Neuronal stem cell (in vitro differentiated cells): ENCODE measurements around the gene ETDC.

Source experiments
- DNase-seq: peaks from one replicate; pipeline ENCODE4 v3.0.0-alpha.2; 2013; ENCODE audit warnings: low spot score
- H2AFZ ChIP-seq: one replicate; pipeline ENCODE4 v1.6.1; 2013; ENCODE audit warnings: mild to moderate bottlenecking, low read length, inconsistent platforms
- H2AK5ac ChIP-seq: 2 replicates; pipeline ENCODE4 v1.6.1; 2013; ENCODE audit warnings: low read depth, mild to moderate bottlenecking, inconsistent platforms, low read length, moderate library complexity, mixed read lengths
- H2BK120ac ChIP-seq: 2 replicates; pipeline ENCODE4 v1.6.1; 2013; ENCODE audit warnings: low read depth, mild to moderate bottlenecking, inconsistent platforms, low read length, moderate library complexity, mixed read lengths
- H2BK12ac ChIP-seq: one replicate; pipeline ENCODE4 v1.6.1; 2013; ENCODE audit warnings: low read length, inconsistent platforms
- H2BK15ac ChIP-seq: 2 replicates; pipeline ENCODE4 v1.6.1; 2013; ENCODE audit warnings: mild to moderate bottlenecking, low read length, inconsistent platforms, mixed read lengths
- H2BK5ac ChIP-seq: one replicate; pipeline ENCODE4 v1.6.1; 2013; ENCODE audit warnings: inconsistent platforms, mild to moderate bottlenecking, low read length, moderate library complexity
- H3K14ac ChIP-seq: one replicate; pipeline ENCODE4 v1.6.1; 2013; ENCODE audit warnings: low read length, inconsistent platforms
- H3K18ac ChIP-seq: 2 replicates; pipeline ENCODE4 v1.6.1; 2013; ENCODE audit warnings: low read length, inconsistent platforms
- H3K23ac ChIP-seq: 2 replicates; pipeline ENCODE4 v1.6.1; 2013; ENCODE audit warnings: low read depth, mild to moderate bottlenecking, mixed read lengths, low read length, inconsistent platforms; ENCODE audit not compliant: poor library complexity
- H3K27ac ChIP-seq: replicated peaks from 3 replicates; pipeline ENCODE4 v1.5.1; 2013; ENCODE audit warnings: low read length, inconsistent platforms
- H3K27me3 ChIP-seq, 3 experiments: 2 replicates each; pipeline ENCODE4 v1.6.1; 2013; ENCODE audit warnings: low read length in 3 of 3, mild to moderate bottlenecking in 2 of 3, inconsistent platforms in 1 of 3, low read depth in 1 of 3, mixed read lengths in 1 of 3, moderate library complexity in 1 of 3; ENCODE audit not compliant: control insufficient read depth in 3 of 3, insufficient read depth in 3 of 3
- H3K36me3 ChIP-seq, 2 donors: replicated peaks in 1 of 2; 2 replicates each; pipeline ENCODE4 v1.6.1; 2013; ENCODE audit warnings: low read length in 2 of 2; ENCODE audit not compliant: control insufficient read depth in 2 of 2, insufficient read depth in 2 of 2
- H3K4ac ChIP-seq: 2 replicates; pipeline ENCODE4 v1.6.1; 2013; ENCODE audit warnings: inconsistent platforms, mild to moderate bottlenecking, low read length, moderate library complexity
- H3K4me1 ChIP-seq, 2 donors: 1 replicate in 1 of 2; 2 replicates in 1 of 2; pipeline ENCODE4 v1.6.1; 2013; ENCODE audit warnings: low read length in 2 of 2, low read depth in 1 of 2; ENCODE audit not compliant: control insufficient read depth in 2 of 2, insufficient read depth in 1 of 2
- H3K4me2 ChIP-seq: one replicate; pipeline ENCODE4 v1.6.1; 2013; ENCODE audit warnings: mild to moderate bottlenecking, low read length, inconsistent platforms; ENCODE audit not compliant: insufficient read depth, poor library complexity, severe bottlenecking
- H3K4me3 ChIP-seq, 2 donors: 2 replicates each; pipeline ENCODE4 v1.5.1; 2013; ENCODE audit warnings: low read length in 2 of 2, mild to moderate bottlenecking in 2 of 2, inconsistent platforms in 1 of 2, moderate library complexity in 1 of 2
- H3K79me1 ChIP-seq: one replicate; pipeline ENCODE4 v1.6.1; 2013; ENCODE audit warnings: low read depth, mild to moderate bottlenecking, inconsistent platforms, low read length, moderate library complexity
- H3K9ac ChIP-seq: one replicate; pipeline ENCODE4 v1.6.1; 2013; ENCODE audit warnings: mild to moderate bottlenecking, low read depth, low read length, inconsistent platforms; ENCODE audit not compliant: poor library complexity
- H3K9me3 ChIP-seq, 2 donors: replicated peaks in 1 of 2; 2 replicates each; pipeline versions ENCODE3 to v1.6.1; 2013; ENCODE audit warnings: low read length in 2 of 2, mild to moderate bottlenecking in 2 of 2, inconsistent platforms in 1 of 2, low read depth in 1 of 2, mixed read lengths in 1 of 2, moderate library complexity in 1 of 2; ENCODE audit not compliant: control insufficient read depth in 2 of 2, insufficient read depth in 1 of 2
- H4K8ac ChIP-seq: one replicate; pipeline ENCODE4 v1.6.1; 2013; ENCODE audit warnings: low read depth, mild to moderate bottlenecking, inconsistent platforms, low read length, moderate library complexity
- H4K91ac ChIP-seq: one replicate; pipeline ENCODE4 v1.6.1; 2013; ENCODE audit warnings: low read length, low read depth, mild to moderate bottlenecking, inconsistent platforms; ENCODE audit not compliant: poor library complexity
- WGBS, 2 donors: extraction: QIAGEN DNeasy Blood & Tissue Kit; methylation state at CpG; one replicate each; pipeline ENCODE4 v1.1.7; 2013; ENCODE audit warnings: missing lambda C conversion rate in 2 of 2, mixed read lengths in 1 of 2; ENCODE audit not compliant: insufficient read length in 2 of 2, insufficient replicate concordance in 1 of 2; ENCODE audit errors: extremely low coverage in 2 of 2; 5-methylcytosine and 5-hydroxymethylcytosine counted together

ETDC gene

GRCh38 chrX:135327299-135327698 is 18.0 kb downstream of the ETDC start:
- Histone ChIP-seq H4K8ac (no peak overlapping the region), H2BK120ac (no peak overlapping the region), H3K4me1 (no peaks in the 10 kb centered on the region), H4K91ac (no peak overlapping the region), H3K27ac (no peak overlapping the region), H3K14ac (no peak overlapping the region), H3K23ac (no peak overlapping the region), H2AFZ (no peak overlapping the region), H2AK5ac (no peak overlapping the region), H2BK5ac (no peak overlapping the region), H3K18ac (no peak overlapping the region), H3K27me3 (no peaks in the 10 kb centered on the region), H3K9ac (no peak overlapping the region), H2BK15ac (no peak overlapping the region), H2BK12ac (no peak overlapping the region), H3K9me3 (peaks cover 0 to 2% of the 10 kb centered on the region in 2 donors), H3K4me2 (no peak overlapping the region), H3K79me1 (no peaks in the 10 kb centered on the region), H3K4me3 (no peak overlapping the region), H3K36me3 (no peaks in the 10 kb centered on the region), H3K4ac (no peak overlapping the region)
- no peak for DNase-seq

DNA sequence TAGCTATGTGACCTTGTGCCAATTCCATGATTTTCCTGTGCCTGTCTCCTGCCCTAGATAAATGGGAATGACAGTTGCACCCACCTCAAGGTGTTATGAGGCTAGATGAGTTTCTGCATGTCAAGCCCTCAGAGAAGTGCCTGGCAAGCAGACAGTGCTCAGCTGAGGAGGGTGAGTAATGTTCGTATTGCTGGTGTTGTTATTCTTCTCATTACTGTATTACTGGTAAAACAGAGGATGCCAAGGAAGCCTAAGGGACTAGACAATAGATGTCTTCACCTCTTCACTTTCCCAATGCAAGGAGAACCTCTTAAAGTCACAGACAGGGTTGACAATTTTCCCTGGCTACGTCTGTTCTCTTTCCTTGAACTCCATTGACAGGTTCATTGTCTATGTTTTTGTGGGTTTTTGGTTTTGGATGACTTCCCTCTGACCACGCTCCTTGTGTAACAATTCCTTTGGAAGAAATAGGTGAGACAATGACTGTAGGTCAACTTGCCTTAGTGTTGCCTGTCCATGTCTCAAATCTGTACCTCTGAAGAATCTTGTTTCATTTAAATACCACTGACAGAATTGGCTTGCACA is 19.2 kb downstream of the ETDC start:
- Histone ChIP-seq H2BK15ac (no peak overlapping the region), H3K9ac (no peak overlapping the region), H3K14ac (no peak overlapping the region), H3K9me3 (peaks cover 0 to 2% of the 10 kb centered on the region in 2 donors), H2BK12ac (no peak overlapping the region), H4K91ac (no peak overlapping the region), H4K8ac (no peak overlapping the region), H2BK5ac (no peak overlapping the region), H3K23ac (no peak overlapping the region), H3K79me1 (no peaks in the 10 kb centered on the region), H2AFZ (no peak overlapping the region), H3K27ac (no peak overlapping the region), H3K4me3 (no peak overlapping the region), H3K4ac (no peak overlapping the region), H2BK120ac (no peak overlapping the region), H3K27me3 (no peaks in the 10 kb centered on the region), H3K36me3 (no peaks in the 10 kb centered on the region), H2AK5ac (no peak overlapping the region), H3K18ac (no peak overlapping the region), H3K4me2 (no peak overlapping the region), H3K4me1 (no peaks in the 10 kb centered on the region)
- DNase-seq, result no peak
- no CpG with 5 or more reads among the region's 3 CpGs for WGBS, 2 donors

DNA sequence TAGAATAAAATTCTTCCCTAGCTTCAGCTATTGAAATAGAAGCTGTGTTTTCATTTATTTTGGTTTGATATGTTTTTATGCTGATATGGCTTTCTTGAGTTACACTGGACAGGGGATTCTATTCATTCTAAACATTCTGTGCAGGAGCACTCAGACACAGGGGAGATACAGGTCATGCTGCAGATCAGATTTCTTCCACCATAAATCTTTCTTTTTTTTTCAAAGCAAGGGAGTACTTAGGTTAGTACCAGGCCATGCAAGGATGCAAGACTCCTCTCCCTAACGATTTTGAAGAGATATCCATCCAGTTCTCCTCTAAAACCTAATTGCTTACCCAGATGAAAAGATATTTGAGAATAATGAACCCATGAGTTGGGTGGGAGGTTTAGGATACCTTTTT is 21.4 kb downstream of the ETDC start:
- no peak overlapping the region for H3K4ac ChIP-seq
- no CpG with 5 or more reads among the region's 1 CpG for WGBS, 2 donors

DNA sequence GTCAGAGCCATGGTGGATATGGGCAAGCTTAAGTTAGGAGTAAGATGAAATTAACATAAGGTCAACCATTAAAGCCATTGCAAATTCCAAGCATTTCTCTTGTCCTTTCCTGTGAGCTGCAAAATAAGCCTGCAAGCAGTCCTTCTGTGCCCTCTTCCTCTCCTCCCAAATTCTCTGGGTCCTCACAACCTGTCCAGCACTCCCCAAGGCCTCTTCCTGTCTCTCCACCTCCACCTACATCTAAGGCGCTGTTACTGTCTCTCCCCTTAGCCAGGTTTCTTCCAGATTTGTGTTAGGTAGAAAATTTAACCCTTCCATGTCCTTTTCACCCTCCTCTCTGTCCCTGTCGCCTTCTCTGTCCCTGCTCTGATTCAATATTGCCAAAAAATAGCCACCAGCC is 22.2 kb downstream of the ETDC start:
- no peak overlapping the region for H3K9ac ChIP-seq
- no peak for DNase-seq
- no peaks in the 10 kb centered on the region for H3K36me3 ChIP-seq
- no peak overlapping the region for H3K27ac ChIP-seq
- H4K91ac ChIP-seq, result no peak overlapping the region
- no peak overlapping the region for H3K4me2 ChIP-seq
- H2BK12ac ChIP-seq, result no peak overlapping the region
- H3K14ac ChIP-seq, result no peak overlapping the region
- H2BK120ac ChIP-seq, result no peak overlapping the region
- no CpG with 5 or more reads among the region's 2 CpGs for WGBS, 2 donors
- no peaks in the 10 kb centered on the region for H3K27me3 ChIP-seq
- no peak overlapping the region for H2BK5ac ChIP-seq
- no peak overlapping the region for H2AK5ac ChIP-seq
- H3K18ac ChIP-seq, result no peak overlapping the region
- no peak overlapping the region for H3K4ac ChIP-seq
- H2BK15ac ChIP-seq, result no peak overlapping the region
- H3K23ac ChIP-seq, result no peak overlapping the region
- H3K79me1 ChIP-seq, result no peaks in the 10 kb centered on the region
- H3K9me3 ChIP-seq, result no peaks in the 10 kb centered on the region
- no peak overlapping the region for H4K8ac ChIP-seq
- H3K4me3 ChIP-seq, result no peak overlapping the region
- H2AFZ ChIP-seq, result no peak overlapping the region
- no peaks in the 10 kb centered on the region for H3K4me1 ChIP-seq

More for the DNA sequence above, 21.4 kb downstream of the ETDC start:
- Histone ChIP-seq H3K4me3 (no peak overlapping the region), H3K36me3 (no peaks in the 10 kb centered on the region), H2AFZ (no peak overlapping the region), H2BK5ac (no peak overlapping the region), H2BK120ac (no peak overlapping the region), H3K27me3 (no peaks in the 10 kb centered on the region), H4K91ac (no peak overlapping the region), H3K9me3 (no peaks in the 10 kb centered on the region), H4K8ac (no peak overlapping the region), H3K4me2 (no peak overlapping the region), H3K23ac (no peak overlapping the region), H3K18ac (no peak overlapping the region), H3K9ac (no peak overlapping the region), H3K79me1 (no peaks in the 10 kb centered on the region), H2AK5ac (no peak overlapping the region), H2BK12ac (no peak overlapping the region), H3K14ac (no peak overlapping the region), H3K4me1 (no peaks in the 10 kb centered on the region), H2BK15ac (no peak overlapping the region), H3K27ac (no peak overlapping the region)
- no peak for DNase-seq
